Hepatocyte (in vitro differentiated cells): ENCODE results near the gene ITGB7. TPM values are rescaled to one million over a fixed set of nuclear protein-coding genes. Genes with fewer than 3 reads are reported as not detected.
"Not testable (repeated sequence)": the region's sequence is repeated elsewhere in the genome, so short reads cannot be mapped to it uniquely, and the experiment has no call there.

Experiments
- DNase-seq: peaks from one replicate; pipeline ENCODE4 v3.0.0-alpha.2; 2016; ENCODE audit warnings: low spot score
- H2AFZ ChIP-seq: fragments of 200-600 bp; sonication (generic); 2 replicates; pipeline ENCODE4 v1.6.0; 2016; ENCODE audit warnings: antibody characterized with exemption, mild to moderate bottlenecking
- H3K27ac ChIP-seq: fragments of 200-600 bp; sonication (generic); 2 replicates; pipeline ENCODE4 v1.5.1; 2016; ENCODE audit warnings: mild to moderate bottlenecking
- H3K27me3 ChIP-seq: fragments of 200-600 bp; sonication (generic); 2 replicates; pipeline ENCODE4 v1.6.1; 2016
- H3K36me3 ChIP-seq: fragments of 200-600 bp; sonication (generic); replicated peaks from 2 replicates; pipeline ENCODE4 v1.5.1; 2016; ENCODE audit warnings: low read depth; ENCODE audit not compliant: insufficient read depth
- H3K4me1 ChIP-seq: fragments of 200-600 bp; sonication (generic); 2 replicates; pipeline ENCODE4 v1.5.1; 2016; ENCODE audit warnings: mild to moderate bottlenecking, moderate library complexity; ENCODE audit not compliant: insufficient read depth
- H3K4me2 ChIP-seq: fragments of 200-600 bp; sonication (generic); 2 replicates; pipeline ENCODE4 v1.6.0; 2016
- H3K4me3 ChIP-seq: fragments of 200-600 bp; sonication (generic); 2 replicates; pipeline ENCODE4 v1.5.1; 2016; ENCODE audit warnings: mild to moderate bottlenecking
- H3K79me2 ChIP-seq: fragments of 200-600 bp; sonication (generic); 2 replicates; pipeline ENCODE4 v1.6.0; 2017; ENCODE audit warnings: mild to moderate bottlenecking
- H3K9me2 ChIP-seq: fragments of 200-600 bp; sonication (generic); replicated peaks from 2 replicates; pipeline ENCODE4 v1.6.0; 2017; ENCODE audit warnings: mild to moderate bottlenecking; ENCODE audit not compliant: insufficient read depth
- H3K9me3 ChIP-seq: fragments of 200-600 bp; sonication (generic); 2 replicates; pipeline ENCODE4 v1.5.1; 2016; ENCODE audit warnings: low read depth, mild to moderate bottlenecking
- H4K20me1 ChIP-seq: fragments of 200-600 bp; sonication (generic); 2 replicates; pipeline ENCODE4 v1.6.0; 2016; ENCODE audit warnings: mild to moderate bottlenecking; ENCODE audit not compliant: insufficient read depth, poor library complexity, severe bottlenecking
- CTCF ChIP-seq: fragments of 200-600 bp; sonication (generic); IDR thresholded peaks from 2 replicates; pipeline ENCODE4 v1.5.1; 2016; ENCODE audit warnings: antibody characterized with exemption, mild to moderate bottlenecking; ENCODE audit not compliant: poor library complexity
- EZH2 ChIP-seq: fragments of 200-600 bp; sonication (generic); IDR thresholded peaks from 2 replicates; pipeline ENCODE4 v1.6.1; 2016; ENCODE audit warnings: antibody characterized with exemption, mild to moderate bottlenecking, borderline replicate concordance
- EZH2phosphoT487 ChIP-seq: fragments of 200-600 bp; sonication (generic); IDR thresholded peaks from one replicate; pipeline ENCODE4 v1.6.1; 2018; ENCODE audit warnings: antibody characterized with exemption, mild to moderate bottlenecking, low read depth, moderate library complexity; ENCODE audit not compliant: unreplicated experiment, severe bottlenecking
- WGBS: methylation state at CpG from one replicate; pipeline ENCODE4 v1.1.6; 2016; ENCODE audit warnings: low lambda C conversion rate; ENCODE audit errors: missing lambda C conversion rate; 5-methylcytosine and 5-hydroxymethylcytosine counted together
- polyA plus RNA-seq: library from polyadenylated mRNA; unstranded; fragments of >200 nt; fragmentation: Nextera tagmentation; extraction: Ambion mirVana; gene quantifications from 2 replicates; pipeline ENCODE4 v1.2.1, GENCODE V29; 2016
- total RNA-seq: library from RNA; depleted of rRNA; stranded (reverse); fragments of >200 nt; gene quantifications from 2 replicates; pipeline ENCODE4 v1.2.3, GENCODE V29; 2014

The ITGB7 gene
- total and polyA plus RNA-seq, 2 experiments from 2014 or later: 0.23 TPM; not detected in 1

GRCh38 chr12:53205747-53206419 lies 1.2 kb downstream of the ITGB7 start:
- H3K36me3 ChIP-seq: no peaks in the 10 kb centered on the region
- H3K4me2 ChIP-seq: no peak overlapping the region
- H3K4me1 ChIP-seq: no peaks in the 10 kb centered on the region
- no peaks in the 10 kb centered on the region for H3K79me2 ChIP-seq
- no peaks in the 10 kb centered on the region for H3K9me2 ChIP-seq
- H2AFZ ChIP-seq: no peak overlapping the region
- H3K27ac ChIP-seq: no peak overlapping the region
- H4K20me1 ChIP-seq: no peaks in the 10 kb centered on the region
- H3K9me3 ChIP-seq: no peaks in the 10 kb centered on the region
- TF ChIP-seq EZH2phosphoT487 (no peak), CTCF (no peak), EZH2 (no peak)
- DNase-seq: no peak
- 68% methylated on average over 7 of the region's 7 CpGs for WGBS
- no peaks in the 10 kb centered on the region for H3K27me3 ChIP-seq
- no peak overlapping the region for H3K4me3 ChIP-seq

GRCh38 chr12:53204351-53204750 lies 2.7 kb downstream of the ITGB7 start:
- no peaks in the 10 kb centered on the region for H4K20me1 ChIP-seq
- H3K27me3 ChIP-seq: no peaks in the 10 kb centered on the region
- no peak overlapping the region for H3K4me3 ChIP-seq
- no peaks in the 10 kb centered on the region for H3K79me2 ChIP-seq
- no peak for DNase-seq
- no peaks in the 10 kb centered on the region for H3K4me1 ChIP-seq
- H3K27ac ChIP-seq: no peak overlapping the region
- no peaks in the 10 kb centered on the region for H3K9me3 ChIP-seq
- H3K36me3 ChIP-seq: no peaks in the 10 kb centered on the region
- H3K4me2 ChIP-seq: no peak overlapping the region
- TF ChIP-seq EZH2phosphoT487: no peak
- WGBS: 93% methylated on average over 1 of the region's 1 CpG
- no peak overlapping the region for H2AFZ ChIP-seq
- H3K9me2 ChIP-seq: no peaks in the 10 kb centered on the region

DNA sequence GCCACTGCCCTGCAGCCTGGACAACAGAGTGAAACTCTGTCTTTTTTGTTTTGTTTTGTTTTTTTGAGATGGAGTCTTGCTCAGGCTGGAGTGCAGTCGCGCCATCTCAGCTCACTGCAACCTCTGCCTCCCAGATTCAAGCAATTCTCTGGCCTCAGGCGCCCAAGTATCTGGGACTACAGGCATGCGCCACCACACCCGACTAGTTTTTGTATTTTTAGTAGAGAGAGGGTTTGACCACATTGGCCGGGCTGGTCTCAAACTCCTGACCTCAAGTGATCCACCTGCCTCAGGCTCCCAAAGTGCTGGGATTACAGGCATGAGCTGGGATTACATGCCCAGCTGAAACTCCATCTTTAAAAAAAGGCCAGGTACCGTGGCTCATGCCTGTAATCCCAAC lies 4.7 kb downstream of the ITGB7 start:
- H3K79me2 ChIP-seq, H4K20me1 ChIP-seq, H3K4me3 ChIP-seq, H3K27ac ChIP-seq, H3K9me3 ChIP-seq, H3K4me2 ChIP-seq, H3K9me2 ChIP-seq, H3K27me3 ChIP-seq, H3K36me3 ChIP-seq, H3K4me1 ChIP-seq, DNase-seq, H2AFZ ChIP-seq: not testable (repeated sequence)
- 97% methylated on average over 7 of the region's 7 CpGs for WGBS

DNA sequence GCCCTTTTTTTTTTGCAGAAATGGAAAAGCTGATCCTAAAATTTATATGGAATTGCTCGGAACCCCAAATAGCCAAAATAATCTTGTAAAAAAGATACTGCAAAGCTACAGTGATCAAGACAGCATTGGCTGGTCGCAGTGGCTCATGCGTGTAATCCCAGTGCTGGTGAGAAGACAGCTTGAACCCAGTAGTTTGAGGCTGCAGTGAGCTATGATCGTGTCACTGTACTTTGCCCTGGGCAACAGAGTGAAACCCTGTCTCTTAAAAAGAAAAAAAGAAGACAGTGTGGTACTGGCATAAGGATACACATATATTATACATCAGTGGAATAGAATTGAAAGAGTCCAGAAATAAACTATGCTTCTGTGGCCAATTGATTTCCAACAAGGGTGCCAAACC lies 5.4 kb downstream of the ITGB7 start:
- H3K9me3 ChIP-seq: no peaks in the 10 kb centered on the region
- H4K20me1 ChIP-seq: no peaks in the 10 kb centered on the region
- WGBS: 87% methylated on average over 4 of the region's 4 CpGs
- no peak overlapping the region for H2AFZ ChIP-seq
- no peaks in the 10 kb centered on the region for H3K36me3 ChIP-seq
- H3K4me1 ChIP-seq: peaks cover 3% of the 10 kb centered on the region
- no peak for TF ChIP-seq EZH2
- TF ChIP-seq EZH2phosphoT487: no peak
- no peak for TF ChIP-seq CTCF
- H3K9me2 ChIP-seq: no peaks in the 10 kb centered on the region
- no peak overlapping the region for H3K4me3 ChIP-seq
- no peak overlapping the region for H3K27ac ChIP-seq
- no peaks in the 10 kb centered on the region for H3K79me2 ChIP-seq
- no peak for DNase-seq
- no peak overlapping the region for H3K4me2 ChIP-seq
- H3K27me3 ChIP-seq: peaks cover 4% of the 10 kb centered on the region
